A673 (cell line): ENCODE measurements around the gene SLC8A3.

Source experiments
- CTCF ChIP-seq: fragments of 300-800, 200-600 bp; sonication (generic); conservative IDR thresholded peaks from 2 replicates; pipeline ENCODE4 v1.5.1; 2017; ENCODE audit warnings: low read depth, mild to moderate bottlenecking, antibody characterized with exemption, low read length, moderate library complexity, mixed read lengths
- EZH2 ChIP-seq: fragments of 200-600 bp; sonication (generic); IDR thresholded peaks from 2 replicates; pipeline ENCODE4 v1.6.1; 2017; ENCODE audit warnings: borderline replicate concordance, low read depth, mild to moderate bottlenecking, mixed read lengths, antibody characterized with exemption, low read length; ENCODE audit not compliant: poor library complexity, severe bottlenecking

DNA sequence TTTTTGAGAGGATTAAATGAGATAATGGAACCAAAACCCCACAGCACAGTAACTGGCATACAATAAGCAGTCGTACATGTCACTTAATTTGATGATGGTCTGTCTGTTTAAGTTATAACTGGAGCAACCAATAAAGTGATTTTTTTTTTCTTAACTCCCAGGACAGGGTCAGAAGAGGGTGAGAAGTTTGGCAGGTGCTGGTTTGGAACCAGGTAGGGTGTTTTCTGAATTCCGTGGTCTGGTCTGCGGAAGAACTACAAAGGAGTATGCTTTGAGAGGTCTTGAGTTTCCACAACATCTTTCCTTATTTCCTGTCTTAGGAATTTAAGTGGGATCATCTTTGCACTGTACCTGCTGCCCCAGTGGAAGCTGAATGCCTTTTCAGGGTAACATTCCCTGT is 111.7 kb downstream of the SLC8A3 start:
- TF ChIP-seq EZH2: no peak
- TF ChIP-seq CTCF: no peak
